Left lung (tissue), 10 donors: ENCODE results near the gene DDX18. TPM values are rescaled to one million over a fixed set of nuclear protein-coding genes. Genes with fewer than 3 reads are reported as not detected.
"Not testable (repeated sequence)": the region's sequence is repeated elsewhere in the genome, so short reads cannot be mapped to it uniquely, and the experiment has no call there.

Experiments used
- ATAC-seq: fragments of 200-7000 bp; cut with Tn5 transposase; one replicate; pipeline ENCODE4 v1.9.1; 2020; ENCODE audit warnings: moderate library complexity
- DNase-seq, 4 donors: peaks; one replicate each; pipeline ENCODE4 v3.0.0-alpha.2; 2013 to 2020
- H3K27ac ChIP-seq, 2 donors: fragments of 200-600 bp; sonication (generic) in 1 of 2; one replicate each; pipeline versions ENCODE4 v1.5.0 to v1.8.0; 2020 to 2021
- H3K27me3 ChIP-seq, 2 donors: fragments of 200-600 bp; sonication (generic) in 1 of 2; one replicate each; pipeline versions ENCODE4 v1.5.0 to v1.8.0; 2020 to 2021
- H3K36me3 ChIP-seq, 2 donors: fragments of 200-600 bp; sonication (generic) in 1 of 2; one replicate each; pipeline versions ENCODE4 v1.5.0 to v1.8.0; 2020 to 2021
- H3K4me1 ChIP-seq, 2 donors: fragments of 200-600 bp; one replicate each; pipeline ENCODE4 v1.8.0; 2021
- H3K4me3 ChIP-seq, 2 donors: fragments of 200-600 bp; sonication (generic) in 1 of 2; one replicate each; pipeline versions ENCODE4 v1.5.0 to v1.8.0; 2020 to 2021; ENCODE audit warnings: mild to moderate bottlenecking in 1 of 2
- H3K9me3 ChIP-seq, 2 donors: fragments of 200-600 bp; sonication (generic) in 1 of 2; one replicate each; pipeline versions ENCODE4 v1.5.0 to v1.8.0; 2020 to 2021
- CTCF ChIP-seq, 2 donors: fragments of 200-600 bp; sonication (generic) in 1 of 2; IDR thresholded peaks; one replicate each; pipeline versions ENCODE4 v1.5.0 to v1.8.0; 2021; ENCODE audit warnings: antibody characterized with exemption in 2 of 2
- intact Hi-C, 2 donors: fragments of 100-400 bp; cut with DNase I; formaldehyde crosslinking; loops; one replicate each; pipeline versions ENCODE4 v1.11.2 to v1.14.2; 2022
- polyA plus RNA-seq, 6 donors: library from polyadenylated mRNA; unstranded; fragments of 120-200 nt; gene quantifications; one replicate each; pipeline ENCODE4 v1.2.1, GENCODE V29; 2013; ENCODE audit not compliant: insufficient read length in 6 of 6
- total RNA-seq, 2 donors: library from RNA; stranded (reverse); fragmentation: NEBNext Ultra II Directional; extraction: Animal tissue kit (Norgen Biotek cat#: 25700); gene quantifications; one replicate each; pipeline ENCODE4 v1.2.1, GENCODE V29; 2021
- donor health status: DM: no; HTN: yes; CAD: no.
- donor health status: DM: no; HTN: no; CAD: no.

DDX18 gene
- total and polyA plus RNA-seq, 8 donors = 39.1 to 85.0 (median 78.3) TPM

GRCh38 chr2:117820444-117820843, 6.0 kb downstream of the DDX18 start:
- ATAC-seq = no peak
- Histone ChIP-seq H3K27me3 (no peaks in the 10 kb centered on the region), H3K4me3 (no peak overlapping the region), H3K27ac (no peak overlapping the region), H3K36me3 (peaks cover 0 to 82% of the 10 kb centered on the region in 2 donors), H3K4me1 (peaks cover 9 to 16% of the 10 kb centered on the region in 2 donors), H3K9me3 (no peaks in the 10 kb centered on the region)
- intact Hi-C loops = no loop called here
- no peak for DNase-seq
- TF ChIP-seq CTCF (IDR thresholded peaks at IDR 0.05) = no peak

DNA sequence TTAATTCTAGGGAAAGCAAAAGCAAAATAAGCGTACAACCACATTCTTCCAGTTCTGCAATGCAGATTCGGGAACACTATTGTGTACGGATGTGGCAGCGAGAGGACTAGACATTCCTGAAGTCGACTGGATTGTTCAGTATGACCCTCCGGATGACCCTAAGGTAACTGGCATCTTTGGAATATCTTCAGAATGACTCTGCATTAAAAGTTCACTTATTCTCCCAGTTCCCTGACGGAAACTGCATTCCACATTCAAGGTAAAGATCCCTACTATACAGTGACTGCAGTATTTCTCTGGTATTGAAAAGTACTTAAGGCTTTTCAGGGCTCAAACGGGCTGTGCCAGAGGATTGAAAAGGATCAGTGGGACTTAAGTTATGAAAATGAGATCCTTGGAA, 10.9 kb downstream of the DDX18 start:
- H3K9me3 ChIP-seq = peaks cover 0 to 2% of the 10 kb centered on the region in 2 donors
- no peak for ATAC-seq
- no peaks in the 10 kb centered on the region for H3K4me1 ChIP-seq
- peaks cover 0 to 100% of the 10 kb centered on the region in 2 donors for H3K36me3 ChIP-seq
- intact Hi-C loops = no loop called here
- H3K27ac ChIP-seq = no peak overlapping the region
- TF ChIP-seq CTCF (IDR thresholded peaks at IDR 0.05) = no peak
- no peak overlapping the region for H3K4me3 ChIP-seq
- H3K27me3 ChIP-seq = no peaks in the 10 kb centered on the region
- DNase-seq = no peak

- ATAC-seq, H3K27ac ChIP-seq, intact Hi-C loops, H3K27me3 ChIP-seq, H3K4me3 ChIP-seq, H3K4me1 ChIP-seq, H3K9me3 ChIP-seq, DNase-seq: not testable (repeated sequence)
- H3K36me3 ChIP-seq = peaks cover 0 to 99% of the 10 kb centered on the region in 2 donors
These were observed 13.0 kb downstream of the DDX18 start for GRCh38 chr2:117827464-117827863.

- Histone ChIP-seq H3K9me3 (peaks cover 0 to 2% of the 10 kb centered on the region in 2 donors), H3K27me3 (no peaks in the 10 kb centered on the region), H3K36me3 (peaks cover 0 to 99% of the 10 kb centered on the region in 2 donors), H3K27ac (no peak overlapping the region), H3K4me3 (no peak overlapping the region), H3K4me1 (no peaks in the 10 kb centered on the region)
- TF ChIP-seq CTCF (IDR thresholded peaks at IDR 0.05) = no peak
- DNase-seq (no peak), ATAC-seq (no peak)
- intact Hi-C loops = no loop called here
These were observed 14.4 kb downstream of the DDX18 start for GRCh38 chr2:117828870-117829269.

DNA sequence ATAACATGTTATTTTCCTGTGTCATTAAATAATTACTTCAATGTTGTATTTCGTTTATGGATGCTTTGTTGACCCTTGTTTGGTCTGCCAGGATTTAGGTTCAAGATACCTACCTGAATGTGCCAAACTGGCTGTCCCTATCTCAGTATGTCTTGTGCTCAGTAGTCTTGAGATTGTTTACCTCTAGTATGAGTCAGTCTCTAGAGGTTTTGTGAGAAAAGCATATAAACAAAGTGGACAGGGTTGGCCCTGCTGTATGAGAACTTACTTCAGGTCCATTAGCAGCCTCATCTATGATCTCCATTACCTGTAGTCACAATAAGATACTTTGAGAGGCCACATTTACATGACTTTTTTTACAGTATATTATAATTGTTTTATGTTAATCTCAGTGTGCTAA, 17.8 kb downstream of the DDX18 start:
- Histone ChIP-seq H3K9me3 (no peaks in the 10 kb centered on the region), H3K27me3 (peaks cover 0 to 9% of the 10 kb centered on the region in 2 donors), H3K36me3 (peaks cover 0 to 70% of the 10 kb centered on the region in 2 donors), H3K4me3 (no peak overlapping the region), H3K4me1 (peaks cover 0 to 8% of the 10 kb centered on the region in 2 donors), H3K27ac (no peak overlapping the region)
- ATAC-seq = no peak
- intact Hi-C loops = loop anchor here (5.0 to 10.0 kb wide), 2 partner anchors 172 to 175 kb away; no protein-coding TSS in a partner anchor
- no peak for TF ChIP-seq CTCF (IDR thresholded peaks at IDR 0.05)
- DNase-seq = no peak
